ENCODE results near the gene THADA. TPM values are rescaled to one million over a fixed set of nuclear protein-coding genes. Genes with fewer than 3 reads are reported as not detected.

Gene THADA
- total RNA-seq, 2 donors from 2014 or later, result 41.1 to 54.3 TPM

GRCh38 chr2:43486603-43487002 lies 109.2 kb downstream of the THADA start:
- Histone ChIP-seq H3K9me3 (no peaks in the 10 kb centered on the region), H3K4me3 (no peak overlapping the region), H3K27ac (peak overlapping the region; percentile 53 to 69), H3K4me1 (replicated peaks) (no peaks in the 10 kb centered on the region), H3K36me3 (no peaks in the 10 kb centered on the region), H3K27me3 (replicated peaks; ENCODE audit: insufficient read depth) (no peaks in the 10 kb centered on the region)
- no peak for TF ChIP-seq POLR2A (IDR thresholded peaks at IDR 0.05)
- peak; percentile 72 for TF ChIP-seq POLR2AphosphoS5 (IDR thresholded peaks at IDR 0.05)
- DNase-seq (ENCODE audit: low spot score), result peak; percentile 55
- intact Hi-C loops (cut with DNase I), result loop anchor here (5.0 kb wide), 1 partner anchor 464 kb away; no protein-coding TSS in a partner anchor

GRCh38 chr2:43484323-43484930 lies 111.4 kb downstream of the THADA start:
- H3K27ac ChIP-seq, result peak overlapping the region; percentile 67 to 69
- H3K9me3 ChIP-seq, result no peaks in the 10 kb centered on the region
- H3K27me3 ChIP-seq (replicated peaks; ENCODE audit: insufficient read depth), result no peaks in the 10 kb centered on the region
- H3K4me3 ChIP-seq, result no peak overlapping the region
- H3K36me3 ChIP-seq, result no peaks in the 10 kb centered on the region
- DNase-seq (ENCODE audit: low spot score), result peak; percentile 34
- intact Hi-C loops (cut with DNase I), result loop anchor here (2.0 to 5.0 kb wide), 3 partner anchors 256 to 657 kb away; no protein-coding TSS in a partner anchor
- H3K4me1 ChIP-seq (replicated peaks), result no peaks in the 10 kb centered on the region
- TF ChIP-seq POLR2A (IDR thresholded peaks at IDR 0.05) (no peak), CTCF (IDR thresholded peaks at IDR 0.05) (peak; percentile 28 to 92 (median 82)), POLR2AphosphoS5 (IDR thresholded peaks at IDR 0.05) (peak; percentile 56)

- Histone ChIP-seq H3K9me3 (no peaks in the 10 kb centered on the region), H3K27ac (peak overlapping the region; percentile 67 to 69), H3K4me1 (replicated peaks) (no peaks in the 10 kb centered on the region), H3K4me3 (no peak overlapping the region), H3K27me3 (replicated peaks; ENCODE audit: insufficient read depth) (no peaks in the 10 kb centered on the region), H3K36me3 (no peaks in the 10 kb centered on the region)
- peak; percentile 29 for TF ChIP-seq POLR2AphosphoS5 (IDR thresholded peaks at IDR 0.05)
- no peak for TF ChIP-seq POLR2A (IDR thresholded peaks at IDR 0.05)
- intact Hi-C loops (cut with DNase I), result loop anchor here (2.0 to 5.0 kb wide), 3 partner anchors 508 to 656 kb away; no protein-coding TSS in a partner anchor
- DNase-seq (ENCODE audit: low spot score), result no peak
- WGBS, result 12% methylated on average over 4 of the region's 4 CpGs
Observed at GRCh38 chr2:43482961-43483360, 112.9 kb downstream of the THADA start.

GRCh38 chr2:43481927-43482542 lies 113.8 kb downstream of the THADA start:
- Histone ChIP-seq H3K4me3 (no peak overlapping the region), H3K27ac (peak overlapping the region; percentile 67 to 69), H3K36me3 (no peaks in the 10 kb centered on the region), H3K27me3 (replicated peaks; ENCODE audit: insufficient read depth) (no peaks in the 10 kb centered on the region), H3K9me3 (no peaks in the 10 kb centered on the region), H3K4me1 (replicated peaks) (no peaks in the 10 kb centered on the region)
- 89% methylated on average over 4 of the region's 4 CpGs for WGBS
- TF ChIP-seq POLR2A (IDR thresholded peaks at IDR 0.05) (no peak), POLR2AphosphoS5 (IDR thresholded peaks at IDR 0.05) (no peak), CTCF (IDR thresholded peaks at IDR 0.05) (no peak)
- intact Hi-C loops (cut with DNase I), result loop anchor here (2.0 to 5.0 kb wide), 3 partner anchors 507 to 655 kb away; no protein-coding TSS in a partner anchor
- DNase-seq (ENCODE audit: low spot score), result no peak

GRCh38 chr2:43480874-43481273 lies 115.0 kb downstream of the THADA start:
- 81% methylated on average over 3 of the region's 3 CpGs for WGBS
- Histone ChIP-seq H3K4me3 (no peak overlapping the region), H3K36me3 (no peaks in the 10 kb centered on the region), H3K4me1 (replicated peaks) (no peaks in the 10 kb centered on the region), H3K27ac (no peak overlapping the region), H3K9me3 (no peaks in the 10 kb centered on the region), H3K27me3 (replicated peaks; ENCODE audit: insufficient read depth) (no peaks in the 10 kb centered on the region)
- intact Hi-C loops (cut with DNase I), result loop anchor here (5.0 kb wide), 2 partner anchors 534 to 654 kb away; no protein-coding TSS in a partner anchor
- no peak for DNase-seq (ENCODE audit: low spot score)
- no peak for TF ChIP-seq CTCF (IDR thresholded peaks at IDR 0.05)
- TF ChIP-seq POLR2AphosphoS5 (IDR thresholded peaks at IDR 0.05), result no peak
